BE2C (cell line): ENCODE data around the gene FOXO1.

ENCODE experiments used
- DNase-seq: peaks from one replicate; pipeline ENCODE4 v3.0.0-alpha.2; 2020
- H3K27me3 ChIP-seq: fragments of 250-450 bp; sonication (Bioruptor Pico); 2 replicates; pipeline ENCODE4 v1.5.1; 2020; ENCODE audit warnings: mild to moderate bottlenecking
- H3K36me3 ChIP-seq: fragments of 250-450 bp; sonication (Bioruptor Pico); 2 replicates; pipeline ENCODE4 v1.5.1; 2020; ENCODE audit warnings: mild to moderate bottlenecking
- H3K4me1 ChIP-seq: fragments of 250-450 bp; sonication (Bioruptor Pico); 2 replicates; pipeline ENCODE4 v1.5.1; 2020
- H3K4me3 ChIP-seq: 2 replicates; pipeline ENCODE4 v1.5.1; 2011; ENCODE audit warnings: low read depth, low read length
- H3K9me3 ChIP-seq: fragments of 250-450 bp; sonication (Bioruptor Pico); 2 replicates; pipeline ENCODE4 v1.5.1; 2020
- CTCF ChIP-seq: IDR thresholded peaks from 2 replicates; pipeline ENCODE4 v1.5.1; 2012; ENCODE audit warnings: mild to moderate bottlenecking, low read depth, low read length

FOXO1 gene

GRCh38 chr13:40509876-40510275 is 156.6 kb downstream of the FOXO1 start:
- Histone ChIP-seq H3K4me1 (no peaks in the 10 kb centered on the region), H3K9me3 (0 out of 2 replicates have a peak, but pooled peaks cover 2% of the 10 kb centered on the region), H3K36me3 (no peaks in the 10 kb centered on the region), H3K4me3 (no peak overlapping the region), H3K27me3 (no peaks in the 10 kb centered on the region)
- DNase-seq = no peak
- no peak for TF ChIP-seq CTCF

- Histone ChIP-seq H3K4me3 (no peak overlapping the region), H3K36me3 (no peaks in the 10 kb centered on the region), H3K4me1 (no peaks in the 10 kb centered on the region), H3K27me3 (no peaks in the 10 kb centered on the region), H3K9me3 (0 out of 2 replicates have a peak, but pooled peaks cover 2% of the 10 kb centered on the region)
- DNase-seq = no peak
- no peak for TF ChIP-seq CTCF
Observed at GRCh38 chr13:40508767-40509342, 157.6 kb downstream of the FOXO1 start.

GRCh38 chr13:40508127-40508526 is 158.3 kb downstream of the FOXO1 start:
- H3K36me3 ChIP-seq = no peaks in the 10 kb centered on the region
- DNase-seq = no peak
- 0 out of 2 replicates have a peak, but pooled peaks cover 2% of the 10 kb centered on the region for H3K9me3 ChIP-seq
- H3K4me1 ChIP-seq = no peaks in the 10 kb centered on the region
- no peak for TF ChIP-seq CTCF
- H3K27me3 ChIP-seq = peaks cover 3% of the 10 kb centered on the region; the same call in 1 of the 2 replicates
- no peak overlapping the region for H3K4me3 ChIP-seq

- Histone ChIP-seq H3K4me3 (no peak overlapping the region), H3K9me3 (0 out of 2 replicates have a peak, but pooled peaks cover 2% of the 10 kb centered on the region), H3K27me3 (peaks cover 3% of the 10 kb centered on the region), H3K4me1 (no peaks in the 10 kb centered on the region), H3K36me3 (no peaks in the 10 kb centered on the region)
- TF ChIP-seq CTCF = no peak
- no peak for DNase-seq
Observed at GRCh38 chr13:40506592-40507446, 159.6 kb downstream of the FOXO1 start.
